ENCODE results near the gene ELOB.

Gene ELOB

GRCh38 chr16:2782583-2783351 is 5.7 kb upstream of the ELOB start:
- no peak for FAIRE-seq

- no peak for FAIRE-seq
Measured at GRCh38 chr16:2779978-2780898, 3.2 kb upstream of the ELOB start.

- FAIRE-seq: no peak
Measured at GRCh38 chr16:2779151-2779920, 2.3 kb upstream of the ELOB start.

GRCh38 chr16:2778630-2778958 is 1.5 kb upstream of the ELOB start:
- no peak for FAIRE-seq

GRCh38 chr16:2777903-2778629 is 986 bp upstream of the ELOB start:
- FAIRE-seq: no peak

- no peak for FAIRE-seq
Measured at GRCh38 chr16:2776500-2777139, 460 bp downstream of the ELOB start.

GRCh38 chr16:2775765-2776499 is 1.1 kb downstream of the ELOB start:
- no peak for FAIRE-seq

GRCh38 chr16:2775131-2775716 is 1.9 kb downstream of the ELOB start:
- no peak for FAIRE-seq

GRCh38 chr16:2774161-2774891 is 2.8 kb downstream of the ELOB start:
- FAIRE-seq: no peak

- no peak for FAIRE-seq
Measured at GRCh38 chr16:2773188-2773968, 3.7 kb downstream of the ELOB start.

- no peak for FAIRE-seq
Measured at GRCh38 chr16:2771496-2772402, 5.3 kb downstream of the ELOB start.

GRCh38 chr16:2770057-2770951 is 6.8 kb downstream of the ELOB start:
- FAIRE-seq: no peak

- no peak for FAIRE-seq
Measured at GRCh38 chr16:2769675-2770056, 7.4 kb downstream of the ELOB start.

GRCh38 chr16:2769100-2769529 is 8.0 kb downstream of the ELOB start:
- FAIRE-seq: no peak

GRCh38 chr16:2768403-2769089 is 8.5 kb downstream of the ELOB start:
- FAIRE-seq: no peak

GRCh38 chr16:2767891-2768290 is 9.2 kb downstream of the ELOB start:
- FAIRE-seq: no peak

Measured in endometrium (tissue), 2 donors.